DND-41 (cell line): ENCODE measurements around the gene DDX39B.
A peak's percentile ranks its signal among the peaks of the same experiment; 100 is the strongest.

Source experiments
- ATAC-seq: fragments of 200-7000 bp; cut with Tn5 transposase; 3 replicates; pipeline ENCODE4 v1.9.1; 2021; ENCODE audit warnings: low read depth; ENCODE audit not compliant: insufficient read depth
- DNase-seq: peaks from one replicate; pipeline ENCODE4 v3.0.0-alpha.2; 2020
- H2AFZ ChIP-seq: 2 replicates; pipeline ENCODE4 v1.6.0; 2012; ENCODE audit warnings: low read depth, low read length
- H3K27ac ChIP-seq: 2 replicates; pipeline ENCODE4 v1.5.1; 2012; ENCODE audit warnings: low read length, inconsistent platforms
- H3K27me3 ChIP-seq: fragments of 200-600 bp; sonication (generic); 2 replicates; pipeline ENCODE4 v1.6.0; 2012; ENCODE audit warnings: low read length, mild to moderate bottlenecking, inconsistent platforms; ENCODE audit not compliant: insufficient read depth, poor library complexity
- H3K36me3 ChIP-seq: 2 replicates; pipeline ENCODE4 v1.5.1; 2012; ENCODE audit warnings: low read length, inconsistent platforms; ENCODE audit not compliant: insufficient read depth
- H3K4me1 ChIP-seq: 2 replicates; pipeline ENCODE4 v1.5.1; 2012; ENCODE audit warnings: mild to moderate bottlenecking, low read length; ENCODE audit not compliant: insufficient read depth
- H3K4me2 ChIP-seq: 2 replicates; pipeline ENCODE4 v1.6.0; 2012; ENCODE audit warnings: mild to moderate bottlenecking, moderate library complexity, low read length, inconsistent platforms; ENCODE audit not compliant: insufficient read depth
- H3K4me3 ChIP-seq, 2 experiments: fragments of 200-600 bp in 1 of 2; shearing (Covaris generic) in 1 of 2; 2 replicates each; pipeline ENCODE4 v1.5.1; 2012 to 2016; ENCODE audit warnings: inconsistent platforms in 2 of 2, low read length in 2 of 2, mild to moderate bottlenecking in 2 of 2, low read depth in 1 of 2, moderate library complexity in 1 of 2
- H3K79me2 ChIP-seq: 2 replicates; pipeline ENCODE4 v1.6.0; 2012; ENCODE audit warnings: low read length, inconsistent platforms; ENCODE audit not compliant: insufficient read depth
- H3K9ac ChIP-seq: 2 replicates; pipeline ENCODE4 v1.6.0; 2012; ENCODE audit warnings: low read depth, mild to moderate bottlenecking, inconsistent platforms, low read length, moderate library complexity
- H3K9me3 ChIP-seq: 2 replicates; pipeline ENCODE4 v1.5.1; 2012; ENCODE audit warnings: low read length, moderate library complexity, mild to moderate bottlenecking, inconsistent platforms; ENCODE audit not compliant: insufficient read depth, severe bottlenecking
- H4K20me1 ChIP-seq: 2 replicates; pipeline ENCODE4 v1.6.0; 2012; ENCODE audit warnings: low read length; ENCODE audit not compliant: insufficient read depth
- EZH2 ChIP-seq: IDR thresholded peaks from 3 replicates; pipeline ENCODE4 v1.6.1; 2012; ENCODE audit warnings: borderline replicate concordance, low read depth, mild to moderate bottlenecking, moderate library complexity, low read length, inconsistent platforms; ENCODE audit not compliant: severe bottlenecking
- TF ChIP-seq, protein P1 (sequence below): IDR thresholded peaks from 2 replicates; pipeline ENCODE4 v1.5.1; 2012; ENCODE audit warnings: borderline replicate concordance, low read length, moderate library complexity, mild to moderate bottlenecking; ENCODE audit not compliant: poor library complexity, severe bottlenecking; ENCODE audit errors: extremely low read depth

The DDX39B gene

DNA sequence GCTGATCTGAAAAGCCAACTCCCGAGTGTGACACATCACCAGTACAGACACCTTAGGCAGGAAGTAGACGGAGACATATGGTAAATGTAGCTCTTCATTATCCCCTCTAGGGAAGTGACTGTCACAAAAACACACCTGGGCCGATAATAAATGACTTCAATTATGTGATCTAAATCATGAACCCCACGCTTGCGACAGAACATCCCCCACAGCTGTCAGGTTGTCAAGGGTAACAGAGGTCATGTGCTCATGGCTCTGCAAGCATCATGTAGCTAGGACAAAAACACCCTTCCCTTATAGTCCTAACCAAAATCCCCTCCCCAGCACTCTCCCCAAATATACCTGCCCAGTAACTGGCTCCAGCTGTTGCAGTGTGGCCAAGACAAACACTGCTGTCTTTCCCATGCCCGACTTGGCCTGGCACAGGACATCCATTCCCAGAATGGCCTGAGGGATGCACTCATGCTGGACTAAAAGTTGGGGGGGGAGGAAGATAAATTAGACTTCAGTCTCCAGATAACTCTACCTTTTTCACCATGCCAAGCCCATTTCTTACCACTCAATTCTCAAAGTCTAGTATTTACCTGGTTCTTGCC, 2.9 kb downstream of the DDX39B start:
- H3K79me2 ChIP-seq = peaks cover 98% of the 10 kb centered on the region
- no peak overlapping the region for H2AFZ ChIP-seq
- no peak overlapping the region for H3K27ac ChIP-seq
- peak overlapping the region; percentile 87 for H3K9ac ChIP-seq
- peaks cover 76% of the 10 kb centered on the region for H3K36me3 ChIP-seq
- H3K9me3 ChIP-seq = no peaks in the 10 kb centered on the region
- DNase-seq (no peak), ATAC-seq (no peak)
- H3K4me1 ChIP-seq = peaks cover 53% of the 10 kb centered on the region
- peaks cover 69% of the 10 kb centered on the region for H4K20me1 ChIP-seq
- H3K4me2 ChIP-seq = peak overlapping the region; percentile 91
- H3K27me3 ChIP-seq = no peaks in the 10 kb centered on the region
- peak overlapping the region in 1 of 2 experiments; percentile 72; a peak in 2 of 4 replicates for H3K4me3 ChIP-seq
- TF ChIP-seq EZH2 = no peak
- TF ChIP-seq, protein P1, sequence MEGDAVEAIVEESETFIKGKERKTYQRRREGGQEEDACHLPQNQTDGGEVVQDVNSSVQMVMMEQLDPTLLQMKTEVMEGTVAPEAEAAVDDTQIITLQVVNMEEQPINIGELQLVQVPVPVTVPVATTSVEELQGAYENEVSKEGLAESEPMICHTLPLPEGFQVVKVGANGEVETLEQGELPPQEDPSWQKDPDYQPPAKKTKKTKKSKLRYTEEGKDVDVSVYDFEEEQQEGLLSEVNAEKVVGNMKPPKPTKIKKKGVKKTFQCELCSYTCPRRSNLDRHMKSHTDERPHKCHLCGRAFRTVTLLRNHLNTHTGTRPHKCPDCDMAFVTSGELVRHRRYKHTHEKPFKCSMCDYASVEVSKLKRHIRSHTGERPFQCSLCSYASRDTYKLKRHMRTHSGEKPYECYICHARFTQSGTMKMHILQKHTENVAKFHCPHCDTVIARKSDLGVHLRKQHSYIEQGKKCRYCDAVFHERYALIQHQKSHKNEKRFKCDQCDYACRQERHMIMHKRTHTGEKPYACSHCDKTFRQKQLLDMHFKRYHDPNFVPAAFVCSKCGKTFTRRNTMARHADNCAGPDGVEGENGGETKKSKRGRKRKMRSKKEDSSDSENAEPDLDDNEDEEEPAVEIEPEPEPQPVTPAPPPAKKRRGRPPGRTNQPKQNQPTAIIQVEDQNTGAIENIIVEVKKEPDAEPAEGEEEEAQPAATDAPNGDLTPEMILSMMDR = no peak

DNA sequence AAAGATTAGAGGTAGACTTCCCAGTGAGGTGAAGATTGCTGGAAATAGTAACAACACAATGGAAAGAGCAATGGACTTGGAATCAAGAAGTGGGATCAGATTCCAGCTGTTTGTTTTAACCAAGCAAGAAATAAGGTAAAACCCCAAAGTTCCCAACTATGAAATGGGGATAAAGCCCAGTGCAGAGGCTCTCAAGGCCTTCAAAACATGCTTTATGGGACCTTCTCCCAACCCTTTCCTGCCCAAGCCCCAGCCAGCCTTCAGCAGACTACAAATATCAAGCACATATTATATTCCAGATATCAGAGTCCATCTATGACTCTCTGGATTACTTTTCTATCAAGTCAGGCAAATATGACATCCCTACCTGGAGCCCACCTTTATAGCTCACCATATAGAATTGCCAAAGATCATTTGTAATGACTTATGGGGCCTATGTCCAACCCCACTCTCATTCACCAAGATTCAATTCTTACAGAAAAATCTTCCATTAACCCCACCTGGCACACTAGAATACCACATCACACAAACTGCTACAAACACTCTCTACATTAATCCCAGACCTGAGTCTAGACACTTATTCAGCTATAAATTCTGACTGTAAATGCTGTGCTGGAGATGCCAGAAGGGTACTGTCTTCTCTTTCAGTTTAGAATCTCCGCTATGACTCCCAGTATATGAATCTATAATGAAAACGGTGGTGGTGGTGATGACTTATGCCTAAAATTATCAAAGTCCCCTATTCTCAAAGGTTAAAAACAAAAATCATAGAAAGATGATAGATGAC, 6.1 kb downstream of the DDX39B start:
- Histone ChIP-seq H3K9ac (no peak overlapping the region), H3K9me3 (no peaks in the 10 kb centered on the region), H3K27ac (no peak overlapping the region), H3K4me2 (no peak overlapping the region; the same call in 1 of the 2 replicates), H3K4me1 (peaks cover 41% of the 10 kb centered on the region), H3K27me3 (no peaks in the 10 kb centered on the region), H4K20me1 (peaks cover 94% of the 10 kb centered on the region), H3K4me3 (no peak overlapping the region), H3K36me3 (peaks cover 100% of the 10 kb centered on the region), H2AFZ (no peak overlapping the region), H3K79me2 (peaks cover 74% of the 10 kb centered on the region)
- DNase-seq (no peak), ATAC-seq (no peak)
- no peak for TF ChIP-seq EZH2
- TF ChIP-seq, protein P1 = no peak

DNA sequence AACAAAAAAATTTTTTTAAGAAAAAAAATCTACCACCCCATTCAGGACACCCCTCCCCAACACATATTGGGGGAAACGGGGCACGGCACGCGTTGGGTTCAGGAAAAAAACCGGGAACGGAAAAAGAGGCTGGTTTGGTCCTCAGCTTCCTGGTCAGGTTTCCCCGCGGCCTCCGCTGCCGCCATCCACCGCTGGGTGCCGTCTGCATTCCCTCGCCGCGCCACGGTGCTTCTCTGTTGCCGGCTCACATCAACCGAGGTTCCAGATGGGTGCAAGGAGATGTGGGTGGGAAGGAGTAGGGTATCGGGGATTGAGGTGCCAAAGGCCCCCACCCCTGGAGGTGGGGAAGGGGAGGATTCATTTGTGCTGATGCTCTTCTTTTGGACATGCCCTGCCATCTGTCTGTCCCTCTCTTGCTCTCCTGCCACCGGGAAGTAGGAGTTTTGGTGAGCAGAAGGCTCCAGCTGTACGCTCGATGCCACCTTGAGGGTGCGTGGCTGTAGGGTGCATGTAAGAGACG, 7.2 kb downstream of the DDX39B start:
- Histone ChIP-seq H3K9me3 (no peaks in the 10 kb centered on the region), H3K27me3 (no peaks in the 10 kb centered on the region), H3K4me3 (no peak overlapping the region), H3K27ac (no peak overlapping the region), H2AFZ (no peak overlapping the region), H3K4me2 (peak overlapping the region; percentile 19; the same call in 1 of the 2 replicates), H4K20me1 (peaks cover 93% of the 10 kb centered on the region), H3K36me3 (peaks cover 99% of the 10 kb centered on the region), H3K9ac (no peak overlapping the region), H3K79me2 (peaks cover 63% of the 10 kb centered on the region), H3K4me1 (peaks cover 29% of the 10 kb centered on the region)
- DNase-seq (no peak), ATAC-seq (no peak)
- TF ChIP-seq, protein P1 = no peak
- TF ChIP-seq EZH2 = no peak
